Kidney epithelial cell (primary cell): ENCODE data around the gene SIPA1. TPM values are rescaled to one million over a fixed set of nuclear protein-coding genes. Genes with fewer than 3 reads are reported as not detected.
A peak's percentile ranks its signal among the peaks of the same experiment; 100 is the strongest.

Experiments used
- DNase-seq: peaks from one replicate; pipeline ENCODE4 v3.0.0-alpha.2; 2010; ENCODE audit warnings: low read depth
- H3K27me3 ChIP-seq: 2 replicates; pipeline ENCODE4 v1.6.0; 2011; ENCODE audit warnings: low read length; ENCODE audit not compliant: control insufficient read depth, insufficient read depth
- H3K36me3 ChIP-seq: 2 replicates; pipeline ENCODE4 v1.5.1; 2011; ENCODE audit warnings: low read length; ENCODE audit not compliant: control insufficient read depth, insufficient read depth
- H3K4me3 ChIP-seq: 2 replicates; pipeline ENCODE4 v1.5.1; 2011; ENCODE audit warnings: low read depth, mild to moderate bottlenecking, control low read depth, low read length
- CTCF ChIP-seq: IDR thresholded peaks from 2 replicates; pipeline ENCODE4 v1.5.1; 2011; ENCODE audit warnings: mild to moderate bottlenecking, moderate library complexity, low read length, control low read depth, inconsistent platforms; ENCODE audit not compliant: insufficient read depth, poor library complexity, severe bottlenecking
- total RNA-seq: library from RNA; depleted of rRNA; stranded (reverse); fragments of >200 nt; gene quantifications from 2 replicates; pipeline ENCODE4 v1.2.3, GENCODE V29; 2015

The SIPA1 gene
- total RNA-seq, 1 donor from 2014 or later = 25.8 TPM

- no peak for TF ChIP-seq CTCF
- Histone ChIP-seq H3K4me3 (no peak overlapping the region), H3K27me3 (no peaks in the 10 kb centered on the region), H3K36me3 (peaks cover 2% of the 10 kb centered on the region)
- no peak for DNase-seq
Measured at GRCh38 chr11:65624931-65625627, 12.8 kb upstream of the SIPA1 start.

- TF ChIP-seq CTCF = peak; percentile 72
- no peak overlapping the region for H3K4me3 ChIP-seq
- DNase-seq = no peak
- no peaks in the 10 kb centered on the region for H3K27me3 ChIP-seq
- peaks cover 2% of the 10 kb centered on the region for H3K36me3 ChIP-seq
Measured at GRCh38 chr11:65625628-65626342, 12.1 kb upstream of the SIPA1 start.

- no peak for TF ChIP-seq CTCF
- no peaks in the 10 kb centered on the region for H3K27me3 ChIP-seq
- H3K4me3 ChIP-seq = no peak overlapping the region
- DNase-seq = no peak
- peaks cover 2% of the 10 kb centered on the region for H3K36me3 ChIP-seq
Measured at GRCh38 chr11:65627202-65627601, 10.7 kb upstream of the SIPA1 start.

GRCh38 chr11:65629579-65629978, 8.3 kb upstream of the SIPA1 start:
- no peak for DNase-seq
- Histone ChIP-seq H3K27me3 (no peaks in the 10 kb centered on the region), H3K36me3 (peaks cover 2% of the 10 kb centered on the region)

GRCh38 chr11:65630215-65630614, 7.7 kb upstream of the SIPA1 start:
- TF ChIP-seq CTCF = no peak
- peaks cover 2% of the 10 kb centered on the region for H3K36me3 ChIP-seq
- H3K27me3 ChIP-seq = no peaks in the 10 kb centered on the region
- no peak overlapping the region for H3K4me3 ChIP-seq
- no peak for DNase-seq

More at GRCh38 chr11:65629579-65629978, 8.3 kb upstream of the SIPA1 start:
- no peak for TF ChIP-seq CTCF
- no peak overlapping the region for H3K4me3 ChIP-seq
